Measurements from ENCODE around the gene DLGAP4.

DLGAP4 gene

DNA sequence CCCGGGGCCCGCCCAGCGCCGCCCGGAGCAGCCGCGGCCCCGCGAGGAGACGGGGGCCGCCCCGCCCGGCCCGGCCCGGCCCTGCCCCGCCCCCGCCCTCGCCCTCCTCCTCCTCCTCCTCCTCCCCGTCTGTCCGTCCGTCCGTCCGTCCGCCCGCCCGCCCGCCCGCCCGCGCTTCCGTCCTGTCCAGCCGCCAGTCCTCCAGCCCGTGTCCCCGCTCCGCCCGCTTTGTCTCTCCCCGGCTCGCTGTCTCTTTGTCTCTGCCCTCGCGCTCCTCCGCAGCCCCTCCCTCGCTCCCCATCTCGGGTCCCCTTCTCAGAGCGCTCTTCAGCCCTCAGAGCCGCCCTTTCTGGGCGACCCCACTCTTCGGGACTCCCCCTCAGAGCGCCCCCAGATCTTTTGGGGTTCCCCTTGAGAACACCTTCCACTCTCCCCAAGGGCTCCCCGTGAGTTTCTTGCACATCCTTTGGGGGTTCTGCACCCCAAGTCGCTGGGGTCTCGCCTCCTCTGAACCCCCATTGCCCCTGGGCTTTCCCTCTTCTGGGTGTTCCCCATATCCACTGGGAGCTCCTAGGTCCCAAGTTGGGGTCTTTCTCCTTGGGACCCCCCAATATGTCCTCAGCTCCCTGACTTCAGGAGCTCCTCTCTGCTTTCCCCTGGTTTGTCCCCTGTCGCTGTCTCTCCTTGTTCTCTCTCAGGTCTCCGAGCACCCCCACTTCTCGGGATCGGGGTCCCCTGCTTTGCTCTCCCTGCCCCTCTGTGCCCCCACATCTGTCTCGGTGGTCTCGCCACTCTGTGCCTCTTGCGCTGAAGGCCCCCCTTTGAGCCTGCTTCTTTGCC, 155.7 kb downstream of the DLGAP4 start:
- Histone ChIP-seq H3K36me3 (ENCODE audit: insufficient read depth, low read depth, low read length) (peaks cover 5% of the 10 kb centered on the region; the same call in 1 of the 2 replicates), H3K27ac (ENCODE audit: low read length) (no peak overlapping the region)

DNA sequence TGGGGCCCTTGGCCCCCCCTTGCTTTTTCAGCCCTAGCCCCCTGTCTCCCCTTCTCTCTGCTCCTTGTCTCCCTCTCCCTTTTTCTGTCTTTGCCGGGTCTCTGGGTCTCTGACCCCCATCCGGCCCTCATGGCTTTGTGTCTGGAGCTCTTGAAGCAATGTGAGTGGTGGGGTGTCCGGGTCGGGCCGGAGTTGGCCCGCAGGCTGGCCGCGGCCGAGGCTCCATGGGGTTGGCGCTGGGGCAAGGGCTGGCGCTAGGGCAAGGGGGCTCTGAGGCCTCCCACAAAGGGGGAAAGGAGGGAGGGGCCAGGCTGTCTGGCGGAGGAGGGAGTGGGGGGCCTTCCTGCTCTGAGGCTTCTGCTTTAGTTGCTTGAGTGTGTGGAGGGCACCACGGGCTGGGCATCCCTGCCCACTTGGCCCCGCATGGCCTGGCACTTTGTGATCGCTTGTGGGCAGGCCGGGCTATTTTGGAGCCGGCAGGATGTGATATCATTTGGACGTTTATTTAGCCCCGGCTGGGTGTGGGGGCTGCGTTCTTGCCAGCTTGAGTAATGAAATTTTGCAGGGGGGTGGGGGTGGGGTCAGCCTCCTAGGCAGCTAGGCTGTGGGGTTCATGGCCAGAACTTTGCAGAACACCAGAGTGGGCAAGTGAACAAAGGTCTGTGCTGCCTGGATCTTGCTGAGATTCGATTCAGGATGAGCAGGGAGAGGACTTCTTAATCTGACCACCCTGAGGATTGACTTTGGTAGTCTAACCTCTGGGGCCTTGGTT, 156.5 kb downstream of the DLGAP4 start:
- H3K9me3 ChIP-seq (ENCODE audit: insufficient read depth, low read depth, low read length) = no peaks in the 10 kb centered on the region
- H3K4me1 ChIP-seq (ENCODE audit: insufficient read depth, low read length) = peaks cover 33% of the 10 kb centered on the region
- H3K9ac ChIP-seq (ENCODE audit: low read depth, low read length) = peak overlapping the region; percentile 96
- H3K27me3 ChIP-seq (ENCODE audit: insufficient read depth, low read length) = 0 out of 2 replicates have a peak, but pooled peaks cover 3% of the 10 kb centered on the region
- no peak overlapping the region for H3K27ac ChIP-seq (ENCODE audit: low read length)
- H3K36me3 ChIP-seq (ENCODE audit: insufficient read depth, low read depth, low read length) = peaks cover 8% of the 10 kb centered on the region; the same call in 1 of the 2 replicates
- H3K4me3 ChIP-seq (ENCODE audit: low read length) = peak overlapping the region; percentile 96

More for the DNA sequence above, 155.7 kb downstream of the DLGAP4 start:
- Histone ChIP-seq H3K4me3 (ENCODE audit: low read length) (peak overlapping the region; percentile 96), H3K4me1 (ENCODE audit: insufficient read depth, low read length) (peaks cover 33% of the 10 kb centered on the region), H3K27me3 (ENCODE audit: insufficient read depth, low read length) (0 out of 2 replicates have a peak, but pooled peaks cover 3% of the 10 kb centered on the region), H3K9ac (ENCODE audit: low read depth, low read length) (peak overlapping the region; percentile 96), H3K9me3 (ENCODE audit: insufficient read depth, low read depth, low read length) (no peaks in the 10 kb centered on the region)

DNA sequence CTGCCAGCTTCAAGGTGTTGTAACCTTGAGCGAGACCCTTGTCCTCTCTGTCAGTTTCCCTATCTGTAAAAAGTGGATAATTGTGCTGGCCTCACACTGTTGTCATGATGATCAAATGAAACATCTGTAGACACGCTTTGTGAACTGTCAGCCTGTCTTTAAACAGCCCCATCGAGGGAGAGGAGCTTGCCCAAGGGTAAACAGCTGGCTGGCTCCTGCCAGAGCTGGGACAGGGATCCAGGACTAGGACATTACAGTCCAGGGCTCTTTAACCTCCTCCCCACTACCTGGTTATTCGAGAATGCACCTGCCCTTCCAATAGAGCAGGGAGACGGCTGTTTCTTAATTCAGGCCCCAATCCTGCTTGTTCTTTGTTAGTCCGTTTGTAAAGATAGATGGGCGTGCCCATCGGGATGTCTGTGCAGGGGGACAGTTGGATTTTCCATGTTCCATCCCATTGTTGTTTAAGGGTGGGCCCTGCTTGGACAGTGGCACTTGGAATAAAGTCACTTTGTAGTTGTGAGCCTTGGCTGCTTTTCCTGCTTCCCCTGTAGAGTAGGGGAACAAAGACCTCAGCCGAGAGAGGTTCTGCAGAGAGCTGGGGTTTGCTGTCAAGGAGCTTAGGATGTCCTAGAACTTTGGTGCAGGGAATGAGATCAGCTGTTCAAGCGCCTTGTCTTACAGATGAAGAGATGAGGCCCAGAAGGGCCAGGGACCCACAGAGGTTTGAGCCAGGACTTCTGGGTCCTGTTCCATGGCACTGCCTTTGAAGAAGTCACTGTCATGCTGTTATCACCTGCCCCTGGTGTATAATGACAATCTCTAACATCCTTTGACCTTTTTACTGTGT, 157.3 kb downstream of the DLGAP4 start:
- Histone ChIP-seq H3K4me3 (ENCODE audit: low read length) (peak overlapping the region; percentile 96), H3K4me1 (ENCODE audit: insufficient read depth, low read length) (peaks cover 33% of the 10 kb centered on the region), H3K9ac (ENCODE audit: low read depth, low read length) (peak overlapping the region; percentile 96), H3K9me3 (ENCODE audit: insufficient read depth, low read depth, low read length) (no peaks in the 10 kb centered on the region), H3K27ac (ENCODE audit: low read length) (no peak overlapping the region), H3K27me3 (ENCODE audit: insufficient read depth, low read length) (0 out of 2 replicates have a peak, but pooled peaks cover 3% of the 10 kb centered on the region), H3K36me3 (ENCODE audit: insufficient read depth, low read depth, low read length) (peaks cover 14% of the 10 kb centered on the region; the same call in 1 of the 2 replicates)

DNA sequence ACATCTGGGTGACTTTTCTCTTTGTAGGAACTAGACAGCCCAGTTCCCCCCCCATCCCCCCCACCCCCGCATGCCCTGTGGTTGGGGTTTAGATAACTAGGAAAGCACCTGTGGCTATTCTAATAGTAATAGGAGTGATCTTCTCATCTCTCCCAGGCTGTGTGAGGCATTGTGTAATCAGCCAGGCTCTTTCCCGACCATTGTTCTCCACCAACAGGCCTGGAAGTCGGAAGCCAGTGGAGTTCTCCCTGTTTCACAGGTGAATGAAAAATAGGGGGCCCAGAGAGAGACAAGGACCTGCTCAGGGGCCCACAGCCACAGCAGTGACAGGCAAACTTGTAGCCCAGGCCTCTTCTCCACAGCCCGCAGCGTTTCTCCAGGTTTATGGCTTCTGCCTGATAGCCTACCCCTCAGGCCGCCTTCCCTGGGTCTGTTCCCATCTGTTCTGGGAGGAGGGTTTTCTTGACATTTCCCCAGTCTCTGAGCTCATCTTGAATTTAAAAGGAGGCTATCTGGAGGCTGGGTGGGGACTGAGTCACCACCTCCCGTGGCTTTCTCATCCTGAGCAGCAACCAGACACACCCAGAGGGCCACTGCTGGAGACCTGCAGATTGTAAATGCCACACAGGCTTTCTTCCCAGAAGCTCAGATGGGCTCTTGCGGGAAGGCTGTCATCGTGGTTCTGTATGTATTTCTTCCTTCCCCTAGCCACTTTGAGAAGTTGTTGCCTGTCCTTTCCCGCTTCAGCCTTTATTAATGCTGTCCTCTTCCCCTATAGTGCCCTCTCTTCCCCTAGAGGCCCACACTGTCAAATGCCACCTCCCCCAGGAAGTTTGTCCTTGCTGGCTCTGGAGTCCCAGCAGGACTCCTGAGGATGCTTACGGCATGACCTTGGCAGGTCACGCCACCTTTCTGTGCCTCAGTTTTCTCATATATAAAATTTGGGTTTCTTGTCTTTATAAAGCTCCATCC, 159.3 kb downstream of the DLGAP4 start:
- Histone ChIP-seq H3K9me3 (ENCODE audit: insufficient read depth, low read depth, low read length) (no peaks in the 10 kb centered on the region), H3K4me3 (ENCODE audit: low read length) (peak overlapping the region; percentile 5; the same call in 1 of the 2 replicates), H3K9ac (ENCODE audit: low read depth, low read length) (peak overlapping the region; percentile 54), H3K27ac (ENCODE audit: low read length) (peak overlapping the region; percentile 30), H3K36me3 (ENCODE audit: insufficient read depth, low read depth, low read length) (peaks cover 14% of the 10 kb centered on the region; the same call in 1 of the 2 replicates), H3K4me1 (ENCODE audit: insufficient read depth, low read length) (peaks cover 33% of the 10 kb centered on the region), H3K27me3 (ENCODE audit: insufficient read depth, low read length) (0 out of 2 replicates have a peak, but pooled peaks cover under 1% of the 10 kb centered on the region)

DNA sequence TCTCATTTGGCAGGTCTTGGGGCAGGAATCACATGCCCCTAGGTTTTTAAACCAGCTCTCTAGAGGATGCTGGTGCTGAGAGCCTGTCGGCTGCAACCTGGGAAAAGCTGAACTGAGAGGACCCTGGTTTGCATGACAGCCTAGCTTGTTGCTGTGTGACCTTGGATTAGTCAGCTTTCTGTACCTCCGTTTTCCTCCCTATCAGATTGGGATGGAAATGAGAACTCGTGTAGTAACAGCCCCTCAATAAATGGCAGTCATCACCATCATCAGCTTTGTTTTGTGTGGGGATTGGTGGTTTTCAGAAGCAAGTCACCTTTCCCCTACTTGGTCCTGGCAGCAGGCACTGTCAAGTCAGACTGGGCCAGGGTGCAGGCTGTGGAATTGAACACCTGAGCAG, 159.9 kb downstream of the DLGAP4 start:
- H3K36me3 ChIP-seq (ENCODE audit: insufficient read depth, low read depth, low read length) = peaks cover 14% of the 10 kb centered on the region; the same call in 1 of the 2 replicates
- H3K27ac ChIP-seq (ENCODE audit: low read length) = no peak overlapping the region
- peaks cover 29% of the 10 kb centered on the region for H3K4me1 ChIP-seq (ENCODE audit: insufficient read depth, low read length)
- H3K4me3 ChIP-seq (ENCODE audit: low read length) = no peak overlapping the region
- no peak overlapping the region; the same call in 1 of the 2 replicates for H3K9ac ChIP-seq (ENCODE audit: low read depth, low read length)
- no peaks in the 10 kb centered on the region for H3K9me3 ChIP-seq (ENCODE audit: insufficient read depth, low read depth, low read length)
- no peaks in the 10 kb centered on the region for H3K27me3 ChIP-seq (ENCODE audit: insufficient read depth, low read length)

DNA sequence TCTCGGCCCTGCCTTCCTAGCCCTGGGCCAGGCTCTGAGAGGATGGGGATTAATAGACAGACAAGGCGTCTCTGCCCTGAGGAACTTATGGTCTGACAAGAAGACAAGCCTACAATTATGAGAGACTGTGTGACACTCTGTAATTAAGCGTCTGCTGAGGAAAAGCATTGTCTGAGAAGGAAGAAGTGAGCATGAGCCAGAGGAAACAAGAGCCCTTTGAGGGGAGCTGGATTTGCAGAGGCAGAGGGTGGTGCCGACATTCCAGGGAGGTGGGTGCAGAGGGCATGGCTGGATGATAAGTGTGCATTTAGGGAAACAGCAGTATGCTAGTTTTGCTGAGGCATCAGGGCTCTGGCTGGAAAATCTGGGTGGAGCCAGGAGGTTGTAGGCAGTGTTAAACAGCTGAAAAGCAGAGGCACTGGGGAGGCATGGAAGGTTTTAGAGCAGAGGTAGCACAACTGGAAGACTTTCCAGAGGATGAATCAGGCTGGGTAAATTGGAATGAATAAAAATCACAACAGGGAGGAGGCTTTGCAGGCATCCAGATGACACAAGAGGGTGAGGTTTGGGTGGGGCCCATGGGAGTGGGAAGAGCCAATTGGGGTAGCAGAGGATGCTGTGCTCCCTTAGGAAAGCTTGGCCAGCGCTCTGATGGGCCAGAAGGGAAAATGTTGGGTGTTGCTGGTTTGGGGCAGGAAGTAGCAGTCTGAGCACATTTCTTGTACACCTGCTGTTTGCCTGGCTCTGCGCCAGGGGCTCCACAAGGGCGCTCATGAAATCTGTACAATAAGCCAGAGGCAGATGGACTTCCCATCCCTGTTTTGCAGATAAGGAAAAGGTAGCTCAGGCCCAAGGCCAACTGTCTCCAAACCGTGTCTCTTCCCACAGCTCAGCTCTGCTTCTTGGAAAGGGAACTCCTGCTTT, 161.2 kb downstream of the DLGAP4 start:
- H3K27me3 ChIP-seq (ENCODE audit: insufficient read depth, low read length) = no peaks in the 10 kb centered on the region
- H3K4me3 ChIP-seq (ENCODE audit: low read length) = no peak overlapping the region
- H3K9ac ChIP-seq (ENCODE audit: low read depth, low read length) = no peak overlapping the region
- H3K4me1 ChIP-seq (ENCODE audit: insufficient read depth, low read length) = peaks cover 35% of the 10 kb centered on the region
- no peaks in the 10 kb centered on the region for H3K9me3 ChIP-seq (ENCODE audit: insufficient read depth, low read depth, low read length)
- H3K27ac ChIP-seq (ENCODE audit: low read length) = no peak overlapping the region
- peaks cover 14% of the 10 kb centered on the region; the same call in 1 of the 2 replicates for H3K36me3 ChIP-seq (ENCODE audit: insufficient read depth, low read depth, low read length)

DNA sequence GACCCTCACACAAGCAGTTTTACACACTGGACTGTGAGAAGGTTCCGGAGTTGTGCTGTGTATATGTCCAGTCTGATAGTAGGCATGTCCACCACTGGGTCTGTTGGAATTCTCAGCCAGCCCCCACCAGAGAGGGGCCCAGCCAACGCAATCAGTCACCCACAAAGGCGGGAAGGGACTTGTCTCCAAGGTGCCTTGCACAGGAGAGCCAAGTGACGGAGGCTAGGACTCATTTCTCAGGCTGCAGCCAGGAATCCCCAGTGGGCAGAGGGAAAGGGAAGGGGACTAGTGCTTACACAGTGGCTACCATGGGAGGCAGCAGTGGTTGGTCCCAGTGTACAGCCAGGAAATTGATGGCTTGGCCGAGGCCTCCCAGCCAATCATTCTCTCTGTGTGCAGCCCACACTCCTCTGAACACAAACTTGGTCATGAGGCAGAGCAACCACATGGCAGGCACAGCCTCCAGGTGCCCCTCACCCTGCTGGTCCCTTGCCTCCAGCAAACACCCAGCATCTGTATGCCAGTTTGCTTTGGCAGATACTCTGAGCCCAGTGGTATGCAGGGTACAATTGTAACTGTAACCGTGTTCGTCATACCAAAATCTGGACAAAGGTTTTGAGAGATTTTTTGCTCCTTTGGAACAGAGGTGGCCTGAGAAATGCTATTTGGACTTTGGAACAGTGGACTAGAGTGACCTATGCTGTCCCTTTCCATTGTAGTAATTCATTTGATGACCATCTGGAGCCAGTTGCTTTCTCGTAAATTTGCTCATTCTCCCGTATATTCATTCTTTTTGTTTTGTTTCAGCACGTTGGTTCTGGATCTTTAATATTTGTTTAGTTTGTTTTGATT, 162.2 kb downstream of the DLGAP4 start:
- Histone ChIP-seq H3K36me3 (ENCODE audit: insufficient read depth, low read depth, low read length) (peaks cover 14% of the 10 kb centered on the region; the same call in 1 of the 2 replicates), H3K4me1 (ENCODE audit: insufficient read depth, low read length) (peaks cover 33% of the 10 kb centered on the region), H3K27me3 (ENCODE audit: insufficient read depth, low read length) (no peaks in the 10 kb centered on the region), H3K9ac (ENCODE audit: low read depth, low read length) (no peak overlapping the region), H3K27ac (ENCODE audit: low read length) (no peak overlapping the region), H3K4me3 (ENCODE audit: low read length) (no peak overlapping the region), H3K9me3 (ENCODE audit: insufficient read depth, low read depth, low read length) (no peaks in the 10 kb centered on the region)

DNA sequence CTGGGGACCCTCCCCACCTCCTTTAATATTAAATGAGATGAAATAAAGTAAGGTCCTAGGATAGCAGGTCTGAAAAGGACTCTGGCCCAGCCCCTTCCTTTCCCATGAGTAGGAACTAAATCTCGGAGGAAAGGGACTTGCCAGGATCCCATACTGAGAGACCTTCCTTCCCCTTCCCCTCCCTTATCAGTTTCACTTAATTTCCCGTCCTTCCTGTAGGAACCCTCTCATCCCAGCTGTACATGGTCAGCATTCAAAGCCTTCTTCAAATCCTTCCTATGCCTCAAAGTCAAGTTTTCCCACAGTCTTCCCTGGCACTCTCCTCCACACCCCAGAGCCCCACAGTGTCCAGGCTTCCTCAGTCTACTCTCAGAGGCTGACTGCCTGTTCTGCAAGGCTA, 163.8 kb downstream of the DLGAP4 start:
- Histone ChIP-seq H3K36me3 (ENCODE audit: insufficient read depth, low read depth, low read length) (peaks cover 14% of the 10 kb centered on the region; the same call in 1 of the 2 replicates), H3K4me3 (ENCODE audit: low read length) (no peak overlapping the region), H3K27ac (ENCODE audit: low read length) (no peak overlapping the region), H3K4me1 (ENCODE audit: insufficient read depth, low read length) (peaks cover 31% of the 10 kb centered on the region), H3K9ac (ENCODE audit: low read depth, low read length) (no peak overlapping the region), H3K27me3 (ENCODE audit: insufficient read depth, low read length) (no peaks in the 10 kb centered on the region), H3K9me3 (ENCODE audit: insufficient read depth, low read depth, low read length) (no peaks in the 10 kb centered on the region)
